Neutrophil (primary cell): ENCODE data around the gene CLMN.
A peak's percentile ranks its signal among the peaks of the same experiment; 100 is the strongest.

ENCODE experiments used
- H3K27ac ChIP-seq: fragments of 200-600 bp; sonication (generic); 2 replicates; pipeline ENCODE4 v1.5.1; 2016; ENCODE audit warnings: mild to moderate bottlenecking, moderate library complexity
- H3K27me3 ChIP-seq: fragments of 200-600 bp; sonication (generic); 2 replicates; pipeline ENCODE4 v1.6.0; 2016; ENCODE audit warnings: mild to moderate bottlenecking
- H3K36me3 ChIP-seq: fragments of 200-600 bp; sonication (generic); 2 replicates; pipeline ENCODE4 v1.5.1; 2017
- H3K4me1 ChIP-seq, 2 experiments: fragments of 200-600 bp in 1 of 2; sonication (generic) in 1 of 2; 1 replicate in 1 of 2; 2 replicates in 1 of 2; pipeline versions ENCODE4 v1.5.1 to v1.6.1; 2013 to 2016; ENCODE audit warnings: low read depth in 1 of 2, low read length in 1 of 2, mild to moderate bottlenecking in 1 of 2, moderate library complexity in 1 of 2; ENCODE audit not compliant: control insufficient read depth in 1 of 2, insufficient read depth in 1 of 2
- H3K4me3 ChIP-seq, 2 experiments: fragments of 200-600 bp in 1 of 2; sonication (generic) in 1 of 2; 1 replicate in 1 of 2; 2 replicates in 1 of 2; pipeline ENCODE4 v1.5.1; 2013 to 2016; ENCODE audit warnings: low read depth in 1 of 2, low read length in 1 of 2, mild to moderate bottlenecking in 1 of 2, moderate library complexity in 1 of 2
- H3K9me3 ChIP-seq: fragments of 200-600 bp; sonication (generic); 2 replicates; pipeline ENCODE4 v1.5.1; 2016
- CTCF ChIP-seq: fragments of 200-600 bp; sonication (generic); IDR thresholded peaks from 2 replicates; pipeline ENCODE4 v1.5.1; 2016; ENCODE audit warnings: antibody characterized with exemption

The CLMN gene

DNA sequence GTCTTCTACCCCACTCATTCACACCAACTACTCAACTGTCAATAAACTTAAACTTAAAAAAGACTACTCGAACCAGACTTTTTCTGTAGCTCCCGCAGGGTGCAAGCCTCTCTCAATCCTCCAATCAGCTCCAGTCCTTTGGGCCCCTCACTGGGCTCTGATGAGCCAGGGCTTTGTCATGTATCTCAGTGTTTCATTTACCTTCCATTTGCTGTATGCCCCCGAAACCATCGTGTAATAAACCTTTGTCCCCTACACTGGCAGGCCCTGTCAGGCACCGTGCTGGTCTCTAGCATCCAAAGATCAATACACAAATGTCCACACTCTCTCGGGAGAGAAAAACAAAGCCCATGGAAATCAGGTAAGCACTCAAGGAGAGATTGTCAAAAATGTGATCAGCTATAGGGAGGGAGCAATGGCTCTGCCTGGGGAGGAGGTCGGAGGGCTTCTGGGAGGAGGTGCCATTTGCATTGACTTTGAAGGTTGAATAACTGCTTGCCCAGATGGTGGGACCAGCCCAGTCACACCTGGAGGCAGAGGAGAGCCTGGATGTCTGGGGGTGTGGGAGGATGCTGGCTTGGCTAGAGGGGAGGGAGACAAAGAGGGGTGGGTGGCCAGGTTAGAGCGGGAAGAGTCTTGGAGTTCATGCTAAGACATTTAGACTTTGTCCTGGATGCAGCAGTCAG lies 120.3 kb downstream of the CLMN start:
- H3K4me3 ChIP-seq, result no peak overlapping the region
- no peaks in the 10 kb centered on the region for H3K36me3 ChIP-seq
- no peaks in the 10 kb centered on the region for H3K27me3 ChIP-seq
- H3K4me1 ChIP-seq, result no peaks in the 10 kb centered on the region
- no peak for TF ChIP-seq CTCF
- H3K27ac ChIP-seq, result no peak overlapping the region
- no peaks in the 10 kb centered on the region for H3K9me3 ChIP-seq

- no peak for TF ChIP-seq CTCF
- Histone ChIP-seq H3K27me3 (no peaks in the 10 kb centered on the region), H3K4me1 (no peaks in the 10 kb centered on the region), H3K4me3 (no peak overlapping the region), H3K27ac (no peak overlapping the region), H3K9me3 (no peaks in the 10 kb centered on the region), H3K36me3 (no peaks in the 10 kb centered on the region)
These were observed 121.4 kb downstream of the CLMN start for GRCh38 chr14:95198320-95198719.

- Histone ChIP-seq H3K4me1 (no peaks in the 10 kb centered on the region), H3K4me3 (no peak overlapping the region), H3K36me3 (no peaks in the 10 kb centered on the region), H3K27ac (no peak overlapping the region), H3K27me3 (no peaks in the 10 kb centered on the region), H3K9me3 (no peaks in the 10 kb centered on the region)
- TF ChIP-seq CTCF, result no peak
These were observed 122.2 kb downstream of the CLMN start for GRCh38 chr14:95197551-95197950.

DNA sequence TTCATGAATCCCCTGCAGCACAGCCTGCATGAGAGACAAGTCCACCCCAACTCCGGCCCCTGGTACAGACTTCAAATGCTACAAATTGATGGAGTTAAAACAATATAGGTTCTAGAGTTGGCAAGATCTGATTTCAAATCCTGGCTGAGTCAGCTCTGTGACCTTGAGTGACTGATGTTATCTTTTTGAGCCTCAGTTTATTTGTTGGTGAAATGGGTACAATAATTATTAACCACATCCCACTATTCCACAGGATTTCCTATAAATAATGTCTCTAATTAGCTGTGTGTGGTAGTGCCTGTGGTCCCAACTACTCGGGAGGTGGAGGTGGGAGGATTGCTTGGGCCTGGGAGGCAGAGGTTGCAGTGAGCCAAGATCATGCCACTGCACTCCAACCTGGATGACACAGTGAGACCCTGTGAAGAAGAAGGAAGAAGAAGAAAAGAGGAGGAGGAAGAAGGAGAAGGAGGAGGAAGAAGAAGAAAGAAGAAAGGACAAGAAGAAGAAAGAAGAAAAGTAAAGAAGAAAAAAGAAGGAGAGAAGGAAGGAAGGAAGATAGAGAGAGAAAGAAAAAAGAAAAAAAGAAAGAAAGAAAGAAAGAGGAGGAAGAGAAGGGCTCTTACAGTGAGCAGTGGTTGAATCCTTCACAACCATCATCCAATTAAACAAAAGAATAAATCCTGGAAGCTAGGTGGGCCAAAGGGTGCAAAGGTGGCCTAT lies 122.7 kb downstream of the CLMN start:
- H3K36me3 ChIP-seq, result no peaks in the 10 kb centered on the region
- H3K4me3 ChIP-seq, result no peak overlapping the region
- no peak for TF ChIP-seq CTCF
- peaks cover 1 to 4% of the 10 kb centered on the region in 2 experiments for H3K4me1 ChIP-seq
- no peaks in the 10 kb centered on the region for H3K27me3 ChIP-seq
- no peaks in the 10 kb centered on the region for H3K9me3 ChIP-seq
- H3K27ac ChIP-seq, result no peak overlapping the region

GRCh38 chr14:95196268-95196667 lies 123.4 kb downstream of the CLMN start:
- H3K9me3 ChIP-seq, result no peaks in the 10 kb centered on the region
- H3K27ac ChIP-seq, result peak overlapping the region; percentile 23
- H3K27me3 ChIP-seq, result no peaks in the 10 kb centered on the region
- H3K36me3 ChIP-seq, result no peaks in the 10 kb centered on the region
- H3K4me3 ChIP-seq, result no peak overlapping the region
- H3K4me1 ChIP-seq, result peaks cover 8 to 11% of the 10 kb centered on the region in 2 experiments
- TF ChIP-seq CTCF, result no peak
